ENCODE measurements around the gene MESP2.

GRCh38 chr15:89822611-89822950 lies 46.4 kb downstream of the MESP2 start:
- TF ChIP-seq CTCF (conservative IDR thresholded peaks at IDR 0.05 in 1 of 2, IDR thresholded peaks at IDR 0.05 in 1 of 2; ENCODE audit: extremely low read depth in 1 of 2, insufficient read depth in 1 of 2, low read depth in 1 of 2, low read length in 2 of 2) (no peak), EZH2 (IDR thresholded peaks at IDR 0.05; ENCODE audit: borderline replicate concordance, low read length) (no peak)
